GM12891 (cell line): ENCODE measurements around the gene FASTKD2.

Experiments used
- DNase-seq: peaks from one replicate; pipeline ENCODE4 v3.0.0; 2011; ENCODE audit warnings: low spot score; ENCODE audit not compliant: insufficient read length
- FAIRE-seq: peaks from 2 replicates; lab custom pipeline; 2011; peaks lifted over from hg19 to GRCh38; lab: Jason Lieb, UNC
- PAX5 ChIP-seq: IDR thresholded peaks from 2 replicates; pipeline ENCODE4 v1.6.1; 2011; ENCODE audit warnings: low read length, moderate library complexity, mild to moderate bottlenecking; ENCODE audit not compliant: insufficient read depth, severe bottlenecking
- POLR2A ChIP-seq: IDR thresholded peaks from 2 replicates; pipeline ENCODE4 v1.6.1; 2011; ENCODE audit warnings: low read depth, low read length, control low read depth
- POLR2AphosphoS5 ChIP-seq: IDR thresholded peaks from 2 replicates; pipeline ENCODE4 v1.6.1; 2011; ENCODE audit warnings: low read depth, low read length, control low read depth
- POU2F2 ChIP-seq: IDR thresholded peaks from 2 replicates; pipeline ENCODE4 v1.6.1; 2011; ENCODE audit warnings: low read depth, mild to moderate bottlenecking, control low read depth, low read length, moderate library complexity
- SPI1 ChIP-seq: IDR thresholded peaks from 2 replicates; pipeline ENCODE4 v1.6.1; 2011; ENCODE audit warnings: low read depth, low read length, control low read depth
- TAF1 ChIP-seq: IDR thresholded peaks from 2 replicates; pipeline ENCODE4 v1.6.1; 2011; ENCODE audit warnings: low read depth, low read length, control low read depth

FASTKD2 gene

GRCh38 chr2:206736935-206737334, 28.5 kb upstream of the FASTKD2 start:
- TF ChIP-seq PAX5 (no peak), SPI1 (no peak), POU2F2 (no peak), POLR2A (no peak), POLR2AphosphoS5 (no peak), TAF1 (no peak)
- FAIRE-seq (no peak), DNase-seq (no peak)

DNA sequence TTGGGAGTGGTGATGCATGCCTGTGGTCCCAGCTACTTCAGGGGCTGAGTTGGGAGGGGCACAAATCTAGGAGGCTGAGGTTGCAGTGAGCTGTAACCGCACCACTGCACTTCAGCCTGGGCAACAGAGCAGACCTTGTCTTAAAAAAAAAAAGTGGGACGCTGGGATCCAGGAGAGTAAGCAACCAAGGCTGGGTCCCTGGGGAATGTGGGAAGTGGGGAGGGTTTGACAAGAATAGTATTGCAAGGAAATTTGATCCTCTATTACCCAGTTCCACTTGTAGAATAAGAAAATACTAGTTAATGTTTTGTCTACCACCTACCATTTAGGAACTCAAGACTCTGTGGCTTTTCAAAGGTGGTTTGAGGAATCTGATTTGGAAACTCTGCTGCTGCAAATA, 26.1 kb upstream of the FASTKD2 start:
- TF ChIP-seq POLR2AphosphoS5 (no peak), SPI1 (no peak), POLR2A (no peak)
- DNase-seq, result no peak
- FAIRE-seq, result no peak

DNA sequence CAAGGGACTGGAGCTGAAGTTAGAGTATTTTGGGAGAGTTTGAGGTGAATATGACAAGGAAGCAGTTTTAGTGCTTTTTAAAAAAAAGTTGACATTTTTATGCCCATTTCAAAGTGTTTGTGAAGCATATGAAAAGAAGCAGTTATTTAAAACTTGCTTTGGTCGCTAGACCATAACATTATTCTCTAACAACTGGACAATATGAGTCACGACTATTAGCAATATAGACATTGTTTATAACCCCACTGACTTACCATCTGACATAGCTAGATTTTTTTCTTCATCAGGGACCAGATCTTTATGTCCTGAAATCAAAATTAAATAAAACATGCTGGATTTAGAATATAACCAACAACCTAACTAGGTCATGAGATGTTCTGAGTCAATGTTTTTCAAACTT, 24.6 kb upstream of the FASTKD2 start:
- DNase-seq (no peak), FAIRE-seq (no peak)
- TF ChIP-seq POLR2AphosphoS5 (no peak), PAX5 (no peak), POU2F2 (no peak), POLR2A (no peak), TAF1 (no peak), SPI1 (no peak)

- FAIRE-seq (no peak), DNase-seq (no peak)
- TF ChIP-seq PAX5, result no peak
- TF ChIP-seq POU2F2, result no peak
- no peak for TF ChIP-seq SPI1
- no peak for TF ChIP-seq POLR2AphosphoS5
These were observed 8.6 kb upstream of the FASTKD2 start for GRCh38 chr2:206756816-206757215.

- DNase-seq (no peak), FAIRE-seq (no peak)
- TF ChIP-seq POLR2AphosphoS5 (no peak), PAX5 (peak; percentile 90)
These were observed 649 bp upstream of the FASTKD2 start for GRCh38 chr2:206764673-206765241.

- TF ChIP-seq POLR2A (no peak), SPI1 (no peak), PAX5 (no peak), POU2F2 (no peak), POLR2AphosphoS5 (no peak), TAF1 (no peak)
- DNase-seq (no peak), FAIRE-seq (no peak)
These were observed 888 bp downstream of the FASTKD2 start for GRCh38 chr2:206766057-206766930.

DNA sequence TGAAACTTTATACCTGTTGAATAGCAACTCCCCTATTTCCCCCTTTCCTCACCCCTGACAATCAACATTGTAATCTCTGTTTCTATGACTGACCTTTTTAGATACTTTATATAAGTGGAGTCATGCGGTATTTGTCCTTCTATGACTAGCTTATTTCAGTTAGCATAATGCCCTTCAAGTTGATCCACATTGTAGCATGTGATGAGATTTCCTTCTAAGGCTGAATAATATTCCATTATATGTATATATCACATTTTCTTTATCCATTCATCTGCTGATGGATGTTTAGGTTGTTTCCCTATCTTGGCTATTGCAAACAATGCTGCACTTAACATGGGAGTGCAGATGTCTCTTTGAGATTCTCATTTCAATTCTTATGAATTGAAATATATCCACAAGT, 9.5 kb downstream of the FASTKD2 start:
- TF ChIP-seq POU2F2 (no peak), POLR2A (no peak), SPI1 (no peak), TAF1 (no peak), POLR2AphosphoS5 (no peak), PAX5 (no peak)
- DNase-seq (no peak), FAIRE-seq (no peak)

- FAIRE-seq, result no peak
- no peak for TF ChIP-seq PAX5
- no peak for TF ChIP-seq SPI1
- no peak for TF ChIP-seq POU2F2
- TF ChIP-seq TAF1, result no peak
- TF ChIP-seq POLR2A, result no peak
- TF ChIP-seq POLR2AphosphoS5, result no peak
- no peak for DNase-seq
These were observed 11.0 kb downstream of the FASTKD2 start for GRCh38 chr2:206776432-206776831.

GRCh38 chr2:206780671-206781070, 15.3 kb downstream of the FASTKD2 start:
- FAIRE-seq (no peak), DNase-seq (no peak)
- no peak for TF ChIP-seq TAF1
- TF ChIP-seq POU2F2, result no peak
- no peak for TF ChIP-seq SPI1
- TF ChIP-seq PAX5, result no peak
- no peak for TF ChIP-seq POLR2A
- TF ChIP-seq POLR2AphosphoS5, result no peak

- FAIRE-seq, result no peak
- DNase-seq, result no peak
- no peak for TF ChIP-seq POLR2A
- no peak for TF ChIP-seq TAF1
- TF ChIP-seq POLR2AphosphoS5, result no peak
- TF ChIP-seq SPI1, result no peak
- TF ChIP-seq POU2F2, result no peak
- no peak for TF ChIP-seq PAX5
These were observed 18.3 kb downstream of the FASTKD2 start for GRCh38 chr2:206783718-206784117.
